ENCODE results near the gene RPUSD3. TPM values are rescaled to one million over a fixed set of nuclear protein-coding genes. Genes with fewer than 3 reads are reported as not detected.
"Not testable (repeated sequence)": the region's sequence is repeated elsewhere in the genome, so short reads cannot be mapped to it uniquely, and the experiment has no call there.

The RPUSD3 gene
- 29.6 TPM for total RNA-seq

GRCh38 chr3:9843715-9844438 lies at the start of gene RPUSD3:
Gene RPUSD3, minus strand, starts transcription at chr3:9844008. Its CDS starts 18 bp downstream, at chr3:9843990.
- DNase-seq (ENCODE audit: low spot score) (peak; percentile 99), ATAC-seq (peak; percentile 100)
- intact Hi-C loops (cut with DNase I) = loop anchor here (10.0 kb wide), 1 partner anchor 71 kb away; the partner anchor contains the start of gene IL17RC

- no peak for DNase-seq (ENCODE audit: low spot score)
- intact Hi-C loops (cut with DNase I) = no loop called here
- no peak for ATAC-seq
These were observed 47.3 kb upstream of the RPUSD3 start for GRCh38 chr3:9891072-9891622.

GRCh38 chr3:9890249-9891071 lies 46.7 kb upstream of the RPUSD3 start, which contains the start of gene JAGN1:
Gene JAGN1, plus strand, starts transcription at chr3:9890610. Its CDS starts 113 bp downstream, at chr3:9890723.
- ATAC-seq = peak; percentile 98
- intact Hi-C loops (cut with DNase I) = no loop called here
- peak; percentile 93 for DNase-seq (ENCODE audit: low spot score)

GRCh38 chr3:9889405-9889804 lies 45.6 kb upstream of the RPUSD3 start:
- no peak for ATAC-seq
- no peak for DNase-seq (ENCODE audit: low spot score)
- intact Hi-C loops (cut with DNase I) = no loop called here

GRCh38 chr3:9888540-9888939 lies 44.7 kb upstream of the RPUSD3 start:
- ATAC-seq (no peak), DNase-seq (ENCODE audit: low spot score) (no peak)
- intact Hi-C loops (cut with DNase I) = no loop called here

GRCh38 chr3:9887480-9887879 lies 43.7 kb upstream of the RPUSD3 start:
- no peak for DNase-seq (ENCODE audit: low spot score)
- no peak for ATAC-seq
- intact Hi-C loops (cut with DNase I) = no loop called here

GRCh38 chr3:9886328-9886727 lies 42.5 kb upstream of the RPUSD3 start:
- DNase-seq (ENCODE audit: low spot score) (no peak), ATAC-seq (no peak)
- intact Hi-C loops (cut with DNase I) = no loop called here

GRCh38 chr3:9884555-9885165 lies 40.9 kb upstream of the RPUSD3 start:
- DNase-seq (ENCODE audit: low spot score) (no peak), ATAC-seq (peak; percentile 15)
- intact Hi-C loops (cut with DNase I) = no loop called here

- DNase-seq (ENCODE audit: low spot score) (no peak), ATAC-seq (no peak)
- intact Hi-C loops (cut with DNase I) = no loop called here
These were observed 40.1 kb upstream of the RPUSD3 start for GRCh38 chr3:9883706-9884554.

GRCh38 chr3:9881441-9881840 lies 37.6 kb upstream of the RPUSD3 start:
- intact Hi-C loops (cut with DNase I) = no loop called here
- no peak for ATAC-seq
- DNase-seq (ENCODE audit: low spot score) = no peak

- intact Hi-C loops (cut with DNase I) = no loop called here
- DNase-seq (ENCODE audit: low spot score) (no peak), ATAC-seq (peak; percentile 52)
These were observed 36.2 kb upstream of the RPUSD3 start, which contains the start of gene CIDEC for GRCh38 chr3:9879830-9880549. Gene CIDEC, minus strand, starts transcription at chr3:9880253. Its CDS starts 1,767 bp downstream, at chr3:9878486.

- peak; percentile 53 for ATAC-seq
- no peak for DNase-seq (ENCODE audit: low spot score)
- intact Hi-C loops (cut with DNase I) = no loop called here
These were observed 34.9 kb upstream of the RPUSD3 start for GRCh38 chr3:9878700-9879099.

GRCh38 chr3:9876991-9877390 lies 33.2 kb upstream of the RPUSD3 start:
- intact Hi-C loops (cut with DNase I) = loop anchor here (2.0 kb wide), 1 partner anchor 38 kb away; no protein-coding TSS in a partner anchor
- no peak for ATAC-seq
- no peak for DNase-seq (ENCODE audit: low spot score)

- DNase-seq (ENCODE audit: low spot score); ATAC-seq: not testable (repeated sequence)
- intact Hi-C loops (cut with DNase I) = loop anchor here (2.0 kb wide), 1 partner anchor 37 kb away; no protein-coding TSS in a partner anchor
These were observed 32.4 kb upstream of the RPUSD3 start for GRCh38 chr3:9876255-9876654.

GRCh38 chr3:9875448-9875847 lies 31.6 kb upstream of the RPUSD3 start:
- intact Hi-C loops (cut with DNase I) = no loop called here
- ATAC-seq = no peak

GRCh38 chr3:9872067-9872466 lies 28.3 kb upstream of the RPUSD3 start:
- DNase-seq (ENCODE audit: low spot score); ATAC-seq; intact Hi-C loops (cut with DNase I): not testable (repeated sequence)

More at GRCh38 chr3:9875448-9875847, 31.6 kb upstream of the RPUSD3 start:
- DNase-seq (ENCODE audit: low spot score) = no peak

- intact Hi-C loops (cut with DNase I) = no loop called here
- ATAC-seq (no peak), DNase-seq (ENCODE audit: low spot score) (no peak)
These were observed 27.2 kb upstream of the RPUSD3 start for GRCh38 chr3:9870978-9871377.

GRCh38 chr3:9869955-9870354 lies 26.1 kb upstream of the RPUSD3 start:
- intact Hi-C loops (cut with DNase I) = no loop called here
- no peak for DNase-seq (ENCODE audit: low spot score)
- no peak for ATAC-seq
